ENCODE measurements around the gene CNTN4.
"Not testable (repeated sequence)": the region's sequence is repeated elsewhere in the genome, so short reads cannot be mapped to it uniquely, and the experiment has no call there.

Gene CNTN4

DNA sequence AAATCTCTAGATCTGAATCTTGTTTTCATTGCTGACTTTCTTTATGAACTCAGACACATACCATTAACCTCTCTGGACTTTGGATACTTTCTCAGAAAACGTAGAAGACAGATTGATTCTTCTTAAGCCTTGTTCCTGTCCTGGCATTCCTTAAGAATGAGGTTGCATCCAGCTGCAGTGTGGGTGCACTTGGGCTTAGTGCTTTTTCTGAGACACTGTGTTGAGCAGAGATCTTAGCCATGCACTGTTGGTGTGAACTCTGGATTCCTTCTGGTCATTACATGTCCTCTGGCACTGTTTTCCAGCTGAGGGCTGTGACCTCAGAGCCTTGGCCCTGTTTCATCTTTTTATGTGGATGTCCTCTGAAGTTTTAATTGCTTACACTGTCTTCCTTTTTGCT lies 428.3 kb downstream of the CNTN4 start:
- DNase-seq = no peak

DNA sequence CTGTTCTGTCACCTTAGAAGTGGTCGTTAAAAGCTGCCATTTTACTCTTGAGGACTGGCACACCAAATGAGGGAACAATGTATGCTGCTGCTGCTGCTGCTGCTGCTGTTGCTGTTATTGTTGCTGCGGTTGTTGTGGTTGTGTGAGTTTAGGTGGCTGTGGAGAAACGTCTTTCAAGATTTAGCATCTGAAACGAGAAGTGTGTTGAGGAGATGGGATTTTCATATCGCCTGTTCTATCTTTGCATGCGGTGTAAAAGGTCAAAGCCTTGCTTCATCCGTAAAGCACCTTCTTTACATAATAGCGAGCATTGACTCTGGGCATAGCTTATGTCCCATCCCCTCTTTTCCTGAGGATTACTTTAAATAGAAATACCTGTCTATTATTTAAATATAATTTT lies 428.7 kb downstream of the CNTN4 start:
- not testable (repeated sequence) for DNase-seq

DNA sequence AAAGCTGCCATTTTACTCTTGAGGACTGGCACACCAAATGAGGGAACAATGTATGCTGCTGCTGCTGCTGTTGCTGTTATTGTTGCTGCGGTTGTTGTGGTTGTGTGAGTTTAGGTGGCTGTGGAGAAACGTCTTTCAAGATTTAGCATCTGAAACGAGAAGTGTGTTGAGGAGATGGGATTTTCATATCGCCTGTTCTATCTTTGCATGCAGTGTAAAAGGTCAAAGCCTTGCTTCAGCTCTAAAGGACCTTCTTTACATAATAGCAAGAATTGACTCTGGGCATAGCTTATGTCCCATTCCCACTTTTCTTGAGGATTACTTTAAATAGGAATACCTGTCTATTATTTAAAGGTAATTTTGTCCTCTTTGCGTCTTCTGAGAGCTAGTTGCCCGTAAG lies 436.1 kb downstream of the CNTN4 start:
- not testable (repeated sequence) for DNase-seq

DNA sequence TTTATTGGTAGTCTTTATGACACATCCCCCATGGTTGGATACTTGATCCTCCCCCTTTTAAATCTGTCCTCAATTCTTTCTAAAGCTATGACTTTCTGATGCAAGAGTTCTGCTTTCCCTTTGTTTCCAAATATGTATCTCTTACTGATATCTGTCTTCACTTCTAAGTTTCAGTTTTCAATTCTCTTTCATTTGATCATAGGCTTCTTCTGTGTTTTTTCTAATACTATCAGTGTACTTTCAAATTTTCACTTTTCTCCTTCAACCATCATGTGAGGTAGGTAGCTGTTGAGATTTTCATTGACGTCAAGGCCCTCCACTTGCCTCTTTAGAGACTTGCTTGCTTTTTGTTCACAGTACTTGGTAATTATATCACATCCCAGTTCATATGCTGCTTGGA lies 436.5 kb downstream of the CNTN4 start:
- DNase-seq = no peak

DNA sequence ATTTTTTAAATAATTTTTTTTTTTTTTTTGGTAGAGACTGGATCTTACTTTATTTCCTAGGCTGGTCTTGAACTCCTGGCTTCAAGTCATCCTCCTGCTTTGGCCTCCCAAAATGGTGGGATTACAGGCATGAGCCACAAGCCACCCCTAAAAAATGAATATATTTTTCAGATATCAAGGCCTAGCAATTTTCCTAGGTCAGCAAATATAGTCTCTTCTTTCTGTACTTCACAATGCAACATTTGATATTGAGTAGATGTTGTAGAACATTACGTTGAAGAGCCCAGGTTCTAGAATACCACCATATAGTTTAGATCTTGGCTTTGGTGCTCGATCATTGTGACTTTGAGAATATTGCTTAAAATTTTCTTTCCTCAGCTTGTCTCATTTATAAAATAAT lies 437.9 kb downstream of the CNTN4 start:
- no peak for DNase-seq

DNA sequence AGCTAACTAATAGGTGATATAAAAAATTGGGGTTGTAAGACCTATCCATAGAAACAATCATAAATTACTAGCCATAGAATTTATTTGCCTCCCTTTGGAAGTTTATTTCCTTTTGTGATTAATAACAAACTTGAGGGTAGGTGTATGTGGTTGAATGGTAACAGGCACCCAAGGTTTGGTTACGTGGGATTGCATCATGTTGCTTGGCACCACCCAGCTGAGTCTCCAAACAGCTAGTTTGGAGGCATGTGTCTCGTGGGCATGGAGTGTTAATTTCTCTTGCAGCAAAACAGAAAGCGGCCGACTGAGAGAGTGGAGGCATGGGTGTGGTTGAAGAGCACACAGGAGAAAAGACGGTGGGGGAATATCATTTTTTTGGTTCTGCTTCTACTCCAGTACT lies 441.4 kb downstream of the CNTN4 start:
- DNase-seq = no peak

DNA sequence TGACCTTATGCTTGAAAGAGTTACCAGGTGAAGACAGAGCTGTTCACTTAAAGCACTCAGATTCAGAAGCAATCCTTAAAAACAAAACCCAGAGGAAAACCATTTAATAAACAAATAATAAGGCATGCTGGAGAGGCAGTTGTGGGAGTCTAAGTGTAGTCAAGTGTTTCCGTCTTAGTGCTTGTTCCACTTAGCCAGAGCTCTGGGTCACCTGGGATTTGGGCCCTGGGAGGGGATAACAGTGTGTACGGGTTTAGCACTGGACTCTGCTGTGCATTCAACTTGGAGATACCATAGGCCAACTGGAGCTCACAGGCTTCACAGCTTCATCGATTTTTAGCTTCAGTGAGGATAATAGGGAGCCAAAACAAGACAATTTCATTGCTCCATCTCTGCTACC lies 444.6 kb downstream of the CNTN4 start:
- DNase-seq = no peak

DNA sequence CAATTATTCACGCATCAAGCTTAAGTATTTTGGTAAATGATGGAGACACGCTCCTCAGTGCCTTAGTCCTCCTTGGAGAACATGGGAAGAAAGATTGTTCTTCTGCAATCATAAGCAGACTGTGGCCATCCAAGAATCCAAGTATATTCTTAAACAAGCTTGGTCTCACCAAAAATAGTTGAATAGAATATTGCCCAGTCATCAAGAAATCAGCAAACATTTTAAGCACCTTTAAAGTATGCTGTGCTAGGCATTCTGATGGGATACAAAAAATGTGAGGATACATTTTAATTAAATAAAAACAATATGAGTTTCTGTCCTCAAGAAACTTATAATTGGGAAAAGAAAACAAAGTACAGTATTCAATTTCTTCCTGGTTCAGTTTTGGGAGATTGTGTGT lies 445.5 kb downstream of the CNTN4 start:
- no peak for DNase-seq

DNA sequence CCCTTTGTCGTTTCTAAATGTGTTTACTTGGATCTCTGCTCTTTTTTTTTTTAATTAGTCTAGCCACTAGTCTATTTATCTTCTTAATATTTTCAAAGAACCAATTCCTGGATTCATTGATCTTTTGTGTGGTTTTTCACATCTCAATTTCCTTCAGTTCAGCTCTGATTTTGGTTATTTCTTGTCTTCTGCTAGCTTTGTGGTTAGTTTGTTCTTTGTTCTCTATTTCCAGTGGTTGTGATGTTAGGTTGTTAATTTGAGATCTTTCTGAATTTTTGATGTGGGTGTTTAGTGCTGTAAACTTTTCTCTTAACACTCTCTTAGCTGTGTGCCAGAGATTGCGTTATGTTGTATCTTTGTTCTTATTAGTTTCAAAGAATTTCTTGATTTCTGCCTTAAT lies 446.1 kb downstream of the CNTN4 start:
- no peak for DNase-seq

DNA sequence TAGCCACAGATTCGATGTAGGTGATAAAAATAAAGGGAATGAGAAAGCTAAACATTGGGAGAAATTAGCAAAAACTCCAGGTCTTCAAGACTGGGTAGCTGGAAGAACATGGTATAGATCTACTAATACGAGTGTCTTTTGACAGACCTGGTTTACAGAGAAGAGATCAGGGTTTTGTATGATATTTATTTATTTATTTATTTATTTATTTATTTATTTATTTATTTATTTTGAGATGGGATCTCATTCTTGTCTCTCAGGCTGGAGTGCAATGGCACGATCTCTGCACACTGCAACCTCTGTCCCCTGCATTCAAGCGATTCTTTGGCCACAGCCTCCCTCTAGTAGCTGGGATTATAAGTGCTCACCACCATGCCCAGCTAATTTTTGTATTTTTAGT lies 448.4 kb downstream of the CNTN4 start:
- DNase-seq = no peak

DNA sequence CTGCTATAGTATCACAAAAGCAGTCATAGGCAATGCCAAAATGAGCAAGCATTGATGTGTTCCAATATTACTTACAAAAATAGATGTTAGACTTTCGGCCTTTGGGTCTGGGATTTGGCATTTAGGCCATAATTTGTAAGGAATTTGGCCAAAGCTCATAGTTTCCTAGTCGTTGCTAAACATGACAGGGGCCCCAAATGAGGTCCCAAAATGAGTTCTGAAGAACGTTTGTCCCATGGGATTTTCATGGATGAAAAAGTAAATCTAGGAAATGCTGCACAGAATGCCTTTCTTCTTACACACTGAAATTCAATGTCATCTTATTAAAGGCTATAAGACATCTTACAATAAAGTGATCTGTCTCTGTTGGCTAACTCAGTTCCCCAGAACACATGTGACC lies 456.0 kb downstream of the CNTN4 start:
- no peak for DNase-seq

DNA sequence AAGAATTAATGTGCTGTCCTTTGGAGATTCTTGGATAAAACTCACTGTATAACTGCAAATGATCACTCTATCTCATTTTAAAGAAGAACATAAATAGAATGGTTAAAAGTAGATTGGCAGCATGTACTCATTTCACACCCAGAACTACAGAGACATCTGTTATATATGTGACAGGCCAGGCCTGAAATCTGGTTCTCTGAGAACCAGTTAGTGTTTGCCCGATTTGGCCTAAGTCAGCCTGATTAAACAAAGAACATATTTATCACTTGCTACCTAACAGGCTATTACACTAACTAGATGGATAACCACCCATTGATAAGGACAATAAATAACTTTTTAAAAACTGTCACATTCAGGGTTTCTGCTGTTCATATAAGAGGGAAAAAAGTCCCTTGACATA lies 460.1 kb downstream of the CNTN4 start:
- no peak for DNase-seq

DNA sequence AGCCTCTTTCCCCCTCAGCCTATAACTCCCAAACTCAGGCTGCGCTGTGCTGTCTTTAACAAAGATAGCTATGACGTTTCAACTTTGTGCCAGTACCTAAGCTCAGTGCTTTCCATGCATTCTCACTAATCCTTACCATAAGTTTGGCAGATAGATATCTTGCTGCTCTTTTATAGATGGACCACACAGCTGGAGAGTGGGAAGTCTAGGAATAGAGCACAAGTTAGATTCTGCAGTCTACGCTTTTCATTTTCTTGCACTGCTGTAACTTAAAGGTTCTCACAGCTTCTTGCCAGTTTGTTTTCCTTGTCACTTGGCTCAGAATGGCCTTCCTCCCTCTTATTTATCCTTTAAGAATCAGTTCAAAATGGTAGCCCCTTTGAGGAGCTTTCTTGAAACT lies 468.8 kb downstream of the CNTN4 start:
- no peak for DNase-seq

DNA sequence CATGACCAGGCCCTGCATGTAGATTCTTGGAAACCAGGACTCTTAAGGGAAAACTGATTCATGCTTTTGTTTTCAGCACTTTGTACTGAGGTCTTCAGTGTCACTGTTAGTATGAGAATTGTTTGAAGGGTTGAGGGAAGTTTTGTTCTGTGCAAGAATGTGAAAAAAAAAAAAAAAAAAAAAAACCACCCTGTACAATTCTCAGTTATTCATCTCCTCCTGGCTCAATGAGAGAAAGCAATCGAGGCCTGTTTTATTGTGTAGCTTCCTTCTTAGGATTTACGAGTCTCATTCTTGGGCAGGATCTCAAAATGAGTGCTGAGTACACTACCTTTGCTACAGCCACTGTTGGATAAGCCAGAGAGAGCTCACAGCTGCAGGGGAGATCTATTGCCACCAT lies 469.5 kb downstream of the CNTN4 start:
- no peak for DNase-seq

DNA sequence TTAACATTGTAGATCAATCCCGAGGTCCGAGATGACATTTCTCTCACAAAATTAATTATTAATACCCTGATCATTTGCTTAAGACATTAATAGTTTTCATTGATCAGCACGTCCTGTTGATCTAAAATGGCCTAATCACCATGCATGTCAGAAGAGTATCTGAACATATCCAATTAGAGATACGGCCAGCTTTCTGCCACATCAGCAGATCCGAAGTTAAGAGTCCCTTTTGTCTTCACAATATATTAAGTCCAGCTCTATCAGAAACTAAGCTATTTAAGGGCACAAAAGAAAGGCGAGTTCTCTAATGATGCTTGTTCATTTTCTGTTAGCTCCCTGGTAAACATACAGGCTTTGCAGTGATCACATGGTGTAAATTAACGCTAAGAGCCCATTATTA lies 470.3 kb downstream of the CNTN4 start:
- DNase-seq = no peak

DNA sequence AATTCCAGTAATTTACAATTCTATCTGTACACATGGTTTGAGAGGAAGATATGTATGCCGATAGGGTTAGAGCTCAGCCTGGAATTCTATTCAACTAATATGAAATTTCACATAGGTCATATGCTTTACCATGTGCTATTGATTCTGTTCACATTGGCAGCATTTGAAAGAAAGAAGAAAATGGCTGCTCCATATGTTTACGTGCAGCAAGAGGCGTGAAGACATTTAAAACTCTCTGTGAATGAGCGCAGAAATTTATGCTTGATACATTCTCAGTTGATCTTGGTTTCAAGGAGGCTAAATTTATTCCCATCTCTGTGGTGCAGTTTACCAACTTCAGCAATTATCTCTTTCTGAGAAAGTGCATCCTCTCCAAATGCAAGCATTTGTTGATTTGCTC lies 478.9 kb downstream of the CNTN4 start:
- DNase-seq = no peak

DNA sequence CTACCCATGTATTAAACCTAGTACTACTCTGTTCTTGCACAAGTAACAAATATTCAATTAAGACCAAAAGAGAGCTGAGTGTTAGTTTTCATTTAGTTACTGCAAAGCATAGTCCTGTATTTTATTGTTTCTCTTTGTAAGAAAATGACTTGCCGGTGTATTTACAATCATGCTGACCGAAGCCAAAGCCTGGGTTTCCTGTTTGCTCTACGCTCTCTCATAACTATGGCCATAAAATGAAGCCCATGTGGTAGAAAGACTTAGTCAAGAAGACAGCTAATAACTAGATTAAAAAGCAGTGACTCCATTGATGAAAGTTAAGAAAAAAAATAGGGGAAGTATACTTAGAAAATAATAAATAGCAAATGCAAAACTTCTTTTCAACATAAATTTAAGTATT lies 479.9 kb downstream of the CNTN4 start:
- no peak for DNase-seq

DNA sequence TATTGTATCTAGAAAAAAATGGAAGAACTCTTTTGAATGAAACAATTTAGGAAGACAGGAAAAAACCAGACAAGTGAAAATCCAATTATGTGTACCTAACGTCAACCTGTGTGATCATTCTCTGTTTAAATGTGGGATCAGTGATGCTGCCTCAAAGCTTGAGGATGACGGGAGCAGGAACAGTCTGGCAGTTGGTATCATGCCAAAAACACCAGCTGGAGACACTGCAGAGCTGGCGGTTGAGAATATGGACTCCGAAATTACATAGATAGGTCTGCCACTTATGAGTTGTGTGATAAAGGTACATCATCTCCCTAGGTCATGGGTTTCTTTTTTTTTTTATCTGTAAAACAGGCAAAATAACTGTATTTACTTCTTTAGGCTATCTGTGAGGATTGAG lies 480.5 kb downstream of the CNTN4 start:
- DNase-seq = no peak

DNA sequence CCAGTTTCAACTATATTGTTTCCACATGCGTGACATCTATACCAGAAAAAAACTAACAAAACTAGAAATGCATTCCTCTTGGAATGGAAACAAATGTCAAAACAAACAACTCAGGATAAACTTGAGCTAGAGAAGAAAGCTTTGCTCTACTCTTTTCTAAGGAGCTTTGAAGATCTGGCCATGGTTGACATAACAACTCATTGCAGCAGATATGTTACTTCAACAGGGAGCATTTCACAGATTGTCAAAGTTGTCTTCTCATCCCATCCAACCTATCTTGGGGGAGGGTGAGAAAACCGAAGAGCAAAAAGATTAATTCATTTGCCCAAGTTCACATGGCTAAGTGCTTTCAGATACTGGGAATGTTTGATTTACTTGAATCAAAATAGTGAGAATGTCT lies 484.4 kb downstream of the CNTN4 start:
- DNase-seq = no peak

DNA sequence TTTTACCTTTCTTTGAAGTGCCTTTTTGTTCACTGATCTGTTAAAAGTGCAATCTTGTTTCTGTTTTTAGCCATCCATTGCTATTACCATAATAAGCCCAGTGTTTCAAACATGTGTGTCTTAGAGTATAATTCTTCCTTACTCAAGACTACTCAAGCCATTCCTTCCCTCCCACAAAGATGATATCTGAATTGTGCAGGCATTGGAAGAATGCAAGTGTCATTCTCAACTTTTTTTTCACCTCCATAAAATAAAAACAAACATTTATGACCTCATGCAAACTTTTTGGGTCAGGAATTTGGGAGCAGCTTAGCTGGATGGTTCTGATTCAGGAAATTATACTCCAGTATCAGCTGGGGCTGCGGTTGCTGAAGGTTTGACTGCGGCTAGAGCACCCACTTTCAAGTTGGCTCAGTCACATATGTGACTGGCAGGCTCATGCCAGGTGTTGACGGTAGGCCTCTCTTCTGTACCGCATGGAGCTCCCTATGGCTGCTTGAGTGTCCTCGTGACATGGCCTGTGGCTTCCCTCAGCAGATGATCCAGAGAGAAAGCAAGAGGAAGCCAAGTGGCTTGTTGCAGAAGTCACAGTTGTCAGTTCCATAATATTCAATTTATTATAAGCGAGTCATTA lies 490.8 kb downstream of the CNTN4 start:
- no peak for DNase-seq

DNA sequence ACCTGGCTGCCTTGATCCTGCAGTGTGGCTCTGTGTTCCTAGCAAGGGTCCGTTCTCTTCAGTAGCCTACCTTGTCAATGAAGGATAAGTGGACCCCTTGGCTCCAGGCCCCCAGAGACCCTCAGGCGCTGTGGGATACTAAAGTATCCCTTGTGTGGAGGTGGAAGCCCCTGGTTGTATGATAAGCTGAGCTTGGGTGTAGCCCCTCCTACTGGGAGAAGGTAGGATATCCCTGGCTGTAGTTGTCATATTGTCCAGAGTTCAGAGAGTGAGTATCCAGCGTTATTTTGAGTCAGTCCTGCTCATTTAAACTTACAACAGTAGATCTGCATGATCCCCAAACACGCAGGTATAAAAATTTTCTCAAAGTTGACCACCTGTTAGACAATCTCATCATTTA lies 496.8 kb downstream of the CNTN4 start:
- DNase-seq = no peak

DNA sequence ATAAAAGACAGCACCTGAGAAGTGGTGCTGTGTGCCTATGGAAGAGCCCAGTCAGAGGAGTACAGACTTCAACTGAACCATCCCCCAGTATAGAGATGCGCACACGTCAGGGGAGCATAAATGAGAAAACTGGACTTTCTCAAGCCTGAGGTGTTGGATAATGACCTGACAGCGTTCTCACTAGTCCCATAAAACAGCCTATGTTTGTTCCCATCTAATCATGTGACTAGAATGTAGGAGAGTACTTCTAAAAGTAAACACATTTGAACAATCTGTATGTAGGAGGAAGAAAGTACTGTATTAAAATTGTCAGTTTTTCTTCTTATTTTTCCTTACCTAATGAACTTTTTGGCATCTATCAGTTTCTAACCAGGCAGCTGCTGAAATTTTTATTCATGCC lies 498.9 kb downstream of the CNTN4 start:
- no peak for DNase-seq

DNA sequence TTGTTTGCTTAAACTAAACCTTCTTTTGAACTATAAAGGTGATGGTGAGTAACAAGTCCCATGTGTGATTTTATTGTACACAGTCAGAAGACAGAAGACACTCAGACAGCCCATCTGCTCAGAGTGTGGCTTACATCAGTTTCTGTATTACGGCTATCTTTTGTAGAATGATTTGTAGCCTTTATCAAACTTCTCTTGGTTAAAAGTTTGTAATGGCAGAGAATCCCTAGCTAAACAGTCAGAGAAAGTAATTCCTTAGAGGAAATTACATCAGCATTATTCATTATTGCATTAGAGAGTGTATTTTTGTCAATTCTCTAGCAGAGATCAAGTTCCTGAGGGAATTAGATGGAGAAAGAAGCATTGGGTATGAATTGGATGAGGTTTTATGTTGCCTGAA lies 500.8 kb downstream of the CNTN4 start:
- no peak for DNase-seq

DNA sequence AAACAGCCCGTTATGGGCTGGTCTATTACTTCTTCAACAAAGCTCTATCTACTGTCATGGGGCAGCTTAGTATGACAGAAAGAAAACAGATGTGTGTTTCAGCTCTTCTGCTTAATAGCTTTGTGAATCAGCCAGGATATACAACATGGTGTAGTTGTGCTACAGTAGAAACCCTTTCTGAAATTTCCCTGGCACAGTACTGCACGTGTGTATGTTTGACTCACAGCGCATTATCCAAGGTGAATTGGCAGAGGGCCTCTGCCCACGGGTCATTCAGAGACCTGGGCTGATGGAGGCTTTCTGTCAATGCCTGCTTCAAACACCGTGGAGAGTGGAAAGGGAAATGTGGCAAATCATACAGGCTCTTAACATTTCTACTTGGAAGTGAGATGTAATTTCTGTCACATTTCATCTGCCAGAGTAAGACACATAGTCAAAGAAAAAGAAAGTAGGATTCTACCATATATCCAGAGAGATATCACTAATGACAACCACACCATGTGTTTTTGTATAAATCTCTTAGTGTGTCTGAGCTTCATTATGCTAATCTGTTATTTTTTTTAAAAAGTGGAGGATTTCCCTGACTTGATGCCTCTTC lies 505.1 kb downstream of the CNTN4 start:
- DNase-seq = no peak

DNA sequence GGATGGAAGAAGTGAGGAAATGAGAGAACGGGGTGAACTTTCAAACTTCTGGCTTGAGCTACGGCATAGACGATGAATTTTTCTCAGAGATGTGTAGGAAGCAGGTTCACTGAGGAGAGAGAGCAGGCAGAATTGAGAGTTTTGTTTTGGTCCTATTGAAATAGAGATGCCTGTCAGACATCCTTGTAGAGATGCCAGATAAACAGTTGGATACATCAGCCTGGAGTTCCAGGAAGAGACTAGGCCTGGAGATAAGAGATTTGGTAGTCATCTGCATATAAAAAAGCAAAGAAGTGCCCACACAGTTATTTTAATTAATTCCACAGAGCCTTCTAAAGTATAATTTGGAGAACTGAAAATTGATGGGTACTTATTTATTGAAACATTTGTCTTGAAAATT lies 515.9 kb downstream of the CNTN4 start:
- DNase-seq = no peak

DNA sequence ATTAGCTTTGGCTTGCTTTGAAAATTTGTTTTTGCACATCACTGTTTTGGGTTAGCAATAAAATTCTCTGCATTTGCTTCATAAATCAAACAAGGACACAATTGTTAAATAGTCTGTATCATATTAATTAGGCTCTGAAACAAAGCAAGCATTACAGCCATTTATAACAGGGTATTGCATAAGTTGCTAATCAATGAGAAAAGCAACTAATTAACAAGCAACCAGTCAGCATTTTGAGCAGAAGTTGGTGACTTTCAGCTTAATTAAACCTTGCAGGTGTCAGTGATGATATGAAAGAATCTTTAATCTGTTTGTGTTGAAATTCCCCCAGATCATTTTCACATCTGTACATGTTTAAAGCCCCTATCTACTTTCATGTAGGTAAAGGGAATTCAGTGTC lies 516.4 kb downstream of the CNTN4 start:
- no peak for DNase-seq

Measured in activated CD4-positive, CD25-positive, alpha-beta regulatory T cell (primary cell).